GM11168 (cell line): ENCODE results near the gene HNRNPM.
"Not testable (repeated sequence)": the region's sequence is repeated elsewhere in the genome, so short reads cannot be mapped to it uniquely, and the experiment has no call there.

ENCODE experiments used
- in situ Hi-C: fragments of 300-500 bp; cut with MboI; formaldehyde crosslinking; loops from one replicate; pipeline ENCODE4 v1.12.0; 2022; ENCODE audit warnings: low sequenced_read_pairs; ENCODE audit not compliant: unreplicated experiment

Gene HNRNPM

DNA sequence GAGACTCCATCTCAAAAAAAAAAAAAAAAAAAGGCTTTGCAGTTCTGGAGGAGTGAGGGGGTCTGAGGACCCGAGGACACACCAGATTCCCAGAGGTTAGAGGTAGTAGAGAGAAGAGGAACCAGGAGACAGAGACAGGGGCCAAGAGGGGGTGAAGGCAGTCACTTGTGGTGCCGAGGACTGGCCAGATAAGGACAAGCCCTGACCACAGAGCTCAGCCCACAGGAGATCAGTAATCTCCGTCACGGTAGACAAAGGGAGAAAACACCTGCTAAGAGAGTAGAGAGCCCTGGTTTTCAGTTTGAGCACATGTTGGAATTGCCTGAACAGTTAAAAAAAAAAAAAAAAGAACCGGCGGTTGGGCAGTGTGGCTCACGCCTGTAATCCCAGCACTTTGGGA is 59.4 kb downstream of the HNRNPM start:
- in situ Hi-C loops: loop anchor here (10.0 kb wide), 1 partner anchor 89 kb away; the partner anchor contains the start of gene MARCHF2

DNA sequence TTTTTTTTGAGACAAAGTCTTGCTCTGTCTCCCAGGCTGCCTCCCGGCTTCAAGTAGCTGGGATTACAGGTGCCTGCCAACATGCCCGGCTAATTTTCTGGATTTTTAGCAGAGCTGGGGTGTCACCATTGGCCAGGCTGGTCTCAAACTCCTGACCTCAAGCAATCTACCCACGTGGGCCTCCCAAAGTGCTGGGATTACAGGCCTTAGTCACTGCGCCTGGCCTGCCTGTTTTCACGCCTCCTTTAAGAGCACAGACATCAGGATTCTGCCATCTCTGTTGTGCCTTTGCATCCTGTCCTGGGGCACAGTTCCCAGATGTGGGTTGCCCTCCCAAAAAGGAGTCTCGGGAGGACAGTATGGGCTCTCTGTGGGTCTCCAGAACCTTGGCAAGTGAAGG is 60.1 kb downstream of the HNRNPM start:
- in situ Hi-C loops: loop anchor here (10.0 kb wide), 1 partner anchor 90 kb away; the partner anchor contains the start of gene MARCHF2

DNA sequence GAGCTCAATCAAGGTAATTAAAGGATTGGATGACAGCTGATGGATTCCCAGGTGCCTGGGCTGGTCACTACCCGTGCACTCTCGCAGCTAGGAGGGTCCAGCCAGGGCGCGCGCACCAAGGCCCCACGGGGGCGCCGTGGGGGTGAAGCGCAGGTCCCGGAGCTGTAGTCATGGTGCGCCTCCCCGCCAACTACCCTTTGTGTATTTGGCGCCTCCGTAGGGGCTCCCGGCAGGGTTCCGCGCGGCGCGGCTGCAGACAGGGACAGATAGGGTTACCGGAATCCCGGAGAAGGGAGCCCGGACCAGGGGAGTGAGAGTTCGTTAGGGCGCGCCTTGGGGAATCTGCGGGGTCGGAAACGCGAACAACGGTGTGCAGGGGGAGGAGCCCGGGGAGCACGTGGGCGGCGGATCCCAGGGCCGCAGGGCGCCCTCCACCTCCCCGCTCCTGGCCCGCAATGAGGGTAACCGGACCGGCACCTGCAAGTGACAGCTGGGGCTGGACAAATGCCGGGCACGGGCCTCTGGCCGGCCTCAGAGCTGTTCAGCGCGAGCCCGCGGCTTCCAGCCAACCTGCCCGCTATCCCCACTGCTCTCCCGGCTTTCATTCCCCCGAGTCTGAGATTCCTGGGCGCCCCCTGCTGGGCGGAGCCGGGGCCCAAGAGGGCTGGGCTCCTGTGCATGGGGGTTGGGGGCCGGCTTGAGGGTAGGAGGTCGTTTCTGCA is 61.1 kb downstream of the HNRNPM start:
- in situ Hi-C loops: loop anchor here (10.0 kb wide), 1 partner anchor 91 kb away; the partner anchor contains the start of gene MARCHF2

DNA sequence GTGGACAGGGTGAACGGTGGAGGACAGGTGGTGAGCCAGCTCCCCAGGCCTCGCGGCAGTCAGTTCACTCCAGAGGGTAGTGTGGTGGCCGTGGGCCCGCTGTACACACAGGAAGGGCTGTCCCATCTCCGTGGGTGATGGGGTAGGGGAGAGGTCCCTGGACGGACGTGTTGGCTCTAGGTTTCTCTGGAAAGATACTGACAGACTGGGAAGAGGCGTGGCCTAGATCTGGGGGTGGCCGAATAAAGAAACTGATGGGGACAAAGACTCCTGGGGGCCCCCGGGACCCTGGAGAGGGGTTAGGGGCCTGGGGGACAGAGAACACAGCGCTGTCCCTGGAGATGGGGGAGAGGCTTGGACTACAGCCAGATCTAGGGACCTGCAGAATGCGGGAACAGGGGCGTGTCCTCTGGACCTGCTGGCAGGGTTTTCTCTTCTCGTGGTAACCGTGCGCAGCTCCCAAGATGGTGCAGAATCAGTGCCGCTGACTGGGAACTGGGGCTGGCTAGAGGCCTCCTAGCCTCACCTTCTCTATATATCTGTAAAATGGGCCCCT is 61.7 kb downstream of the HNRNPM start:
- in situ Hi-C loops: loop anchor here (10.0 kb wide), 1 partner anchor 92 kb away; the partner anchor contains the start of gene MARCHF2

DNA sequence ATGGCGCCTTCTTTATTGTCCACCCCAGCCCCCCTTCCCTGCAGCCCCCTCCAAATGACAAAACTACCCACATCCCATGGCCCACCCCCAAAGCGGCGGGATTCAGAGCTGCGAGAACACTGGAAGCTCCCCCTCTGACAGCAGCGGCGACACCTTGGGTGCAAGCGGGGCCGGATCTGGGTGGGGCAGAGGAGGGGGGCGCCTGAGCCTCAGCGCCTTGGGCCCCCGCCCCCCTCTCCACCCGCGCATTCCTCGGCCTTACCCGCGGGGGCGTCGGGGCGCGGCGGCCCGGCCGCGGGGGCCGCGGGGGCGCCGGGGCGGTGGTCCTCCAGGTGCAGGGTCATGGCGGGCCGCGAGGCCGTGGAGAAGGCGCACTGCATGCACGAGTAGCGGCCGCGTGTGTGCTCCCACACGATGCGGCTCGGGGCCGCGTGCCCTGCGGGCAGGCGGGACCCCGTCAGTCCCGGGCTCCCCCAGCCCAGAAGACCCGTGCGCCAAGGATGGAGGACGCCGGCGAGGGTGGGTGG is 65.9 kb downstream of the HNRNPM start:
- in situ Hi-C loops: no loop called here

- in situ Hi-C loops: no loop called here
Measured at GRCh38 chr19:8511573-8512101, 66.9 kb downstream of the HNRNPM start.

DNA sequence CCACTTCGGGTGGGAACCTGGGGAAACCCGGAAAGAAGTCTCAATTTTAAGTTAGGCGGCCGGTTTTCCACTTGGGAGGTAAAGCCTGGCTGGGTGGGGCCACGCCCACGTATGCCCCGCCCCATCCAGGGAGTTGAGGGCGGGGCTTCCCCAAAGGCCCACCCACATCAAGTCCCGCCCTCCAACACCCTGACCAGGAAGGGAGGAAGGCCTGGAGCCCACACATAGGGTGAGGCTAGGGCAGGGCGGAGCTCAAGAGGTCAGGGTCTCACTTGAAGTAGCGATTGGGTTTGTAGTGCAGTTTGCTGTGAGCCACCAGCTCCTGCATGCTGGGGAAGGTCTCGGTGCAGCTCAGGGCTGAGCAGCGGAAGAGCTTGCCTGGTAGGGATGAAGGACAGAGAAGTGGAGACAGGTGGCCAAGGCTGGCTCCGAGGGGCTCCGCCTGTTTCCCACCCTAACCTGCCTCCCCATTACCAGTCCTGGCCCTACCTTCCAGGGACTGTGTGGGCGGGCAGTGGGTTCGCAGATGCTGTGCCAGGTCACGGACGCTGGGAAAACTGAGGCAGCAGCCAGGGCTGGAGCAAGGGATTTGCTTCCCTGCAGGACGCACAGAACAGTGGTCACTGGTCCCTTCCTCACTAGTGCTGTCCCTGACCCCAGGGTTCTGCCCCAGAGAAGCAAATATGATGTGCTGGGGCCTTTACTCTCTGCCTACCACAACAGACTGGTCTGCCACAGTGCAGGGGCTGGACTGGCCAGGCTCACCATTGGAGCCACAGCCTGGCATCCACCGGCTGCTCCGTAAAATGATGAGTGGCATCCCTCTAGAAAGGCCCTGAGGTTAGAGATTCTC is 67.6 kb downstream of the HNRNPM start:
- in situ Hi-C loops: no loop called here

- in situ Hi-C loops: no loop called here
Measured at GRCh38 chr19:8513036-8513686, 68.4 kb downstream of the HNRNPM start.

- in situ Hi-C loops: no loop called here
Measured at GRCh38 chr19:8513687-8514504, 69.1 kb downstream of the HNRNPM start, which contains the start of gene ZNF414. ZNF414 (minus strand) TSS chr19:8514167; CDS start chr19:8514046, 121 bp downstream.

DNA sequence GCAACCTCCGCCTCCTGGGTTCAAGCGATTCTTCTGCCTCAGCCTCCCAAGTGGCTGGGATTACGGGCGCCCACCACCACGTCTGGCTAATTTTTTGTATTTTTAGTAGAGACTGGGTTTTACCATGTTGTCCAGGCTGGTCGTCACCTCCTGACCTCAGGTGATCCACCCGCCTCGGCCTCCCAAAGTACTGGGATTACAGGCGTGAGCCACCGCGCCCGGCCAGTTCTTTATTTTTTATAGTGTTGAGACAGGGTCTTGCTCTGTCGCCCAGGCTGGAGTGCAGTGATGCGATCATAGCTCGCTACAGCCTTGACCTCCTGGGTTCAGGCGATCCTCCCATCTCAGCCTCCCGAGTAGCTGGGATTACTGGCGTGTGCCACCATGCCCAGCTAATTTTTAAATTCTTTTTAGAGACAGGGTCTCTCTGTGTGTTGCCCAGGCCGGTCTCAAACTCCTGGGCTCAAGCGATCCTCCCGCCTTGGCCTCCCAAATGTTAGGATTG is 69.8 kb downstream of the HNRNPM start:
- in situ Hi-C loops: not testable (repeated sequence)

DNA sequence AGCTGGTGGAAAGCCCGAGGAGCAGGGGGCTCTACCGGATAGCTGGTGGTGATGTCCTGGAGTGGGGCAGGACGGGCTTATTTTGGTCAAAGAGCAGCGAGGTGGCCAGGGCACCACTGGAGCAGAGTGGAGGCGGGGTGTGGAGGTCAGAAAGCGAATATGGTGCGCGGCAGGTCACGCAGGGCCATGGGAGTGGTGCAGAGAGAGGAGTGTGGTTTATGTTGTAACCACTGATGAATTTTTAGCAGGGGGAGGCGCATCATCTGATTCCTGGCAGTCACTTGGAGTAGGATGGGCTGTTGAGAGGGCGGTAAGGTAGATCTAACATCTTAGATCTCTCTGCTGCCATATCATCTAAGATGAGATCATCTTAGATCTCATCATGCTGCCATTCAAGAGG is 70.5 kb downstream of the HNRNPM start:
- in situ Hi-C loops: no loop called here

DNA sequence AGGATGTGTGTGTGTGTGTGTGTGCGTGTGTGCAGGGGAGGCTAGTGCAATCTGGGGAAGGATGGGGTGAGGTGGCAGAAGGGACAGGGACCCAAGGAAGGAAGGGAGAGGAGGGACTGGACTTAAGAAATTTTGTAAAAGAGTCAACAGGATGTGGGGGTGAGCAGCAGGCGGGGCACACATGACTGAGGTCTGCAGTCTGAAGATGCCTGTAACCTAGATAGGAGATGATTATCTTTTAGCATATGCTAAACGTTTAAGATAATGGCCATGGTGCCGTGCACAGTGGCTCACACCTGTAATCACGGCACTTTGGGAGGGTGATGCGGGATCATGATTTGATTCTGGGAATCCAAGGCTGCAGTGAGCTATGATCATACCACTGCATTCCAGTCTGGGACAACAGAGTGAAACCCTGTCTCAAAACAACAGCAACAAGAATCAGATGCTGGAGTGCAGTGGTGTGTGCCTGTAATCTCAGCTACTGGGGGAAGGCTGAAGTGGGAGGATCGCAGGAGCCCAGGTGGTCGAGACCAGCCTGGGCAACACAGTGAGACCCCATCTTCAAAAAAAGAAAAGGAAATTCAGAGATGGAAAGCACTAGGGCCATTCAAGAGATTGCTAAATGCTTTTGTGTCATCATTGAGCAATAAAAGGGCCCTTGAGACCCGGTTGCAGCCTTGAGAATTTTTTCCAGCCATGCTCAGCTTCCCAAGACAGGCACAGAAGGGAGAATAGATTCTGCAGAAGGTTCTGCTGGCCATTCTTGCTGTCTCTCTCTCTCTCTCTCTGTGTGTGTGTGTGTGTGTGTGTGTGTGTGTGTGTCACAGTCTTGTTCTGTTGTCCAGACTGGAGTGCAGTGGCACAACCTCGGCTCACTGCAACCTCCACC is 73.0 kb downstream of the HNRNPM start:
- in situ Hi-C loops: no loop called here

GRCh38 chr19:8518536-8518935 is 73.8 kb downstream of the HNRNPM start:
- in situ Hi-C loops: no loop called here

DNA sequence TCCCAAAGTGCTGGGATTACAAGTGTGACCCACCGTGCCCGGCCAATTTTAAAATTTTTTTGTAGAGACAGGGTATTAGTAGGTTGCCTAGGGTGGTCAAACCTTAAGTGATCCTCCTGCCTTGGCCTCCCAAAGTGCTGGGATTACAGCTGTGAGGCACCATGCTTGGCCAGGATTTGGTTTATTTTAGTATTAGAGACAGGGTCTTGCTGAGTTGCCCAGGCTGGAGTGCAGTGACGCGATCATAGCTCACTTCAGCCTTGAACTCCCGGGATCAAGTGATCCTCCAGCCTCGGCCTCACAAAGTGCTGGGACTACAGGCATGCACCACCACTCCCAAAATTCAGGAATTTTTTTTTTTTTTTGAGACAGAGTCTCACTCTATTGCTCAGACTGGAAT is 74.6 kb downstream of the HNRNPM start:
- in situ Hi-C loops: no loop called here

GRCh38 chr19:8525401-8525684 is 80.6 kb downstream of the HNRNPM start:
- in situ Hi-C loops: no loop called here

- in situ Hi-C loops: no loop called here
Measured at GRCh38 chr19:8526345-8527091, 81.7 kb downstream of the HNRNPM start.

GRCh38 chr19:8528500-8528899 is 83.7 kb downstream of the HNRNPM start:
- in situ Hi-C loops: no loop called here
